HepG2 (cell line): Measurements from ENCODE around the gene GRAP. TPM values are rescaled to one million over a fixed set of nuclear protein-coding genes. Genes with fewer than 3 reads are reported as not detected.

Experiments used
- GATA4 ChIP-seq: sonication (generic); IDR thresholded peaks from 2 replicates; pipeline ENCODE4 v1.6.1; 2016; ENCODE audit warnings: antibody characterized with exemption, low read depth, borderline replicate concordance
- GPBP1L1 ChIP-seq: sonication (generic); formaldehyde crosslinking; IDR thresholded peaks from 2 replicates; pipeline ENCODE4 v1.5.0; 2020; ENCODE audit warnings: mild to moderate bottlenecking, missing genetic modification reagents
- HOXD1 ChIP-seq: sonication (generic); formaldehyde crosslinking; IDR thresholded peaks from 2 replicates; pipeline ENCODE4 v1.5.0; 2020; ENCODE audit warnings: missing genetic modification reagents
- KDM4B ChIP-seq: sonication (generic); formaldehyde crosslinking; IDR thresholded peaks from 2 replicates; pipeline ENCODE4 v1.4.0; 2020; ENCODE audit warnings: missing genetic modification reagents
- KLF9 ChIP-seq: IDR thresholded peaks from 2 replicates; pipeline ENCODE4 v1.6.1; 2016; ENCODE audit warnings: low read depth
- MEIS2 ChIP-seq: sonication (generic); formaldehyde crosslinking; IDR thresholded peaks from 2 replicates; pipeline ENCODE4 v1.9.0; 2021; ENCODE audit warnings: mild to moderate bottlenecking, missing genetic modification reagents
- NRL ChIP-seq: sonication (generic); formaldehyde crosslinking; IDR thresholded peaks from 2 replicates; pipeline ENCODE4 v1.5.0; 2020; ENCODE audit warnings: missing genetic modification reagents, mild to moderate bottlenecking, moderate library complexity, borderline replicate concordance
- REL ChIP-seq: sonication (generic); formaldehyde crosslinking; conservative IDR thresholded peaks from 2 replicates; pipeline ENCODE4 v1.8.0; 2022; ENCODE audit warnings: mild to moderate bottlenecking, missing genetic modification reagents, moderate library complexity
- TBL1XR1 ChIP-seq: fragments of 150-350 bp; IDR thresholded peaks from 2 replicates; pipeline ENCODE4 v1.6.1; 2014; ENCODE audit warnings: borderline replicate concordance, low read length; ENCODE audit not compliant: partially characterized antibody
- TCF12 ChIP-seq, 2 experiments: fragments of 450-650 bp in 1 of 2; sonication (generic) in 1 of 2; formaldehyde crosslinking in 1 of 2; IDR thresholded peaks; 2 replicates each; pipeline versions ENCODE4 v1.6.1 to v1.8.0; 2017 to 2022; ENCODE audit warnings: antibody characterized with exemption in 1 of 2, mild to moderate bottlenecking in 1 of 2, missing genetic modification reagents in 1 of 2, moderate library complexity in 1 of 2
- THAP11 ChIP-seq: IDR thresholded peaks from 2 replicates; pipeline ENCODE4 v1.6.1; 2016; ENCODE audit warnings: missing biosample characterization, missing genetic modification reagents
- TOPORS ChIP-seq: sonication (generic); formaldehyde crosslinking; IDR thresholded peaks from 2 replicates; pipeline ENCODE4 v1.8.0; 2023; ENCODE audit warnings: mild to moderate bottlenecking, missing genetic modification reagents
- ZEB1 ChIP-seq: IDR thresholded peaks from 2 replicates; pipeline ENCODE4 v1.6.1; 2012; ENCODE audit warnings: mild to moderate bottlenecking, low read depth, inconsistent platforms; ENCODE audit not compliant: insufficient replicate concordance
- ZFP41 ChIP-seq: sonication (generic); formaldehyde crosslinking; IDR thresholded peaks from 2 replicates; pipeline ENCODE4 v1.4.0; 2020; ENCODE audit warnings: mild to moderate bottlenecking, missing genetic modification reagents, borderline replicate concordance
- ZNF101 ChIP-seq: sonication (generic); formaldehyde crosslinking; IDR thresholded peaks from 2 replicates; pipeline ENCODE4 v1.4.0; 2020; ENCODE audit warnings: mild to moderate bottlenecking, low read depth, missing genetic modification reagents, borderline replicate concordance
- ZNF142 ChIP-seq: sonication (generic); formaldehyde crosslinking; IDR thresholded peaks from 2 replicates; pipeline ENCODE4 v1.4.0; 2020; ENCODE audit warnings: missing genetic modification reagents
- ZNF256 ChIP-seq: sonication (generic); formaldehyde crosslinking; conservative IDR thresholded peaks from 2 replicates; pipeline ENCODE4 v1.4.0; 2020; ENCODE audit warnings: missing genetic modification reagents
- ZSCAN12 ChIP-seq: sonication (generic); formaldehyde crosslinking; IDR thresholded peaks from 2 replicates; pipeline ENCODE4 v1.9.0; 2021; ENCODE audit warnings: mild to moderate bottlenecking, missing genetic modification reagents
- ZSCAN29 ChIP-seq: sonication (generic); formaldehyde crosslinking; conservative IDR thresholded peaks from 2 replicates; pipeline ENCODE4 v1.4.0; 2020; ENCODE audit warnings: mild to moderate bottlenecking, missing genetic modification reagents
- polyA plus RNA-seq, 8 experiments: library from polyadenylated mRNA; depleted of rRNA in 3 of 8; stranded (reverse) in 7 of 8; unstranded in 1 of 8; fragments of >200 nt; fragmentation: Illumina TruSeq in 4 of 8; extraction: Trizol in 4 of 8; gene quantifications; 2 replicates each; pipeline versions ENCODE4 v1.2.1 to v1.2.3, GENCODE V29; 2011 to 2016; ENCODE audit warnings: low read depth in 4 of 8, missing spikeins in 1 of 8, mixed read lengths in 1 of 8; ENCODE audit not compliant: insufficient read depth in 1 of 8
- total RNA-seq, 5 experiments: library from RNA; depleted of rRNA; stranded (reverse); fragments of >200 nt; fragmentation: Illumina TruSeq; extraction: Trizol; gene quantifications; 2 replicates each; pipeline ENCODE4 v1.2.3, GENCODE V29; 2016; ENCODE audit warnings: low read depth in 1 of 5
- TF ChIP-seq, protein P1 (sequence below): sonication (generic); formaldehyde crosslinking; IDR thresholded peaks from 2 replicates; pipeline ENCODE4 v1.4.0; 2020; ENCODE audit warnings: mild to moderate bottlenecking, missing genetic modification reagents

Gene GRAP
- total and polyA plus RNA-seq, 2 of the 13 experiments (the other 11 are each of a cell fraction or from before 2014, with no cell fraction given), result 0.77 to 1.7 TPM

- TF ChIP-seq ZNF142 (CRISPR knock-in tag) (no peak), ZNF256 (no peak), REL (no peak), GPBP1L1 (CRISPR knock-in tag) (no peak), ZSCAN29 (peak; percentile 47; the same call in 1 of the 2 replicates), TCF12 (IDR thresholded peaks at IDR 0.05) (no peak), TCF12 (CRISPR knock-in tag; IDR thresholded peaks at IDR 0.05) (no peak), ZFP41 (CRISPR knock-in tag) (no peak), TBL1XR1 (no peak), MEIS2 (CRISPR knock-in tag) (peak; percentile 71; the same call in 1 of the 2 replicates), THAP11 (CRISPR knock-in tag) (0 out of 2 replicates have a peak, but pooled peaks have one; percentile 54), HOXD1 (CRISPR knock-in tag) (no peak), NRL (CRISPR knock-in tag) (peak; percentile 69; the same call in 1 of the 2 replicates), KLF9 (CRISPR knock-in tag) (no peak), ZNF101 (CRISPR knock-in tag) (no peak), ZEB1 (peak; percentile 7), KDM4B (no peak), ZSCAN12 (no peak), GATA4 (no peak), TOPORS (CRISPR knock-in tag) (no peak)
- TF ChIP-seq, protein P1, sequence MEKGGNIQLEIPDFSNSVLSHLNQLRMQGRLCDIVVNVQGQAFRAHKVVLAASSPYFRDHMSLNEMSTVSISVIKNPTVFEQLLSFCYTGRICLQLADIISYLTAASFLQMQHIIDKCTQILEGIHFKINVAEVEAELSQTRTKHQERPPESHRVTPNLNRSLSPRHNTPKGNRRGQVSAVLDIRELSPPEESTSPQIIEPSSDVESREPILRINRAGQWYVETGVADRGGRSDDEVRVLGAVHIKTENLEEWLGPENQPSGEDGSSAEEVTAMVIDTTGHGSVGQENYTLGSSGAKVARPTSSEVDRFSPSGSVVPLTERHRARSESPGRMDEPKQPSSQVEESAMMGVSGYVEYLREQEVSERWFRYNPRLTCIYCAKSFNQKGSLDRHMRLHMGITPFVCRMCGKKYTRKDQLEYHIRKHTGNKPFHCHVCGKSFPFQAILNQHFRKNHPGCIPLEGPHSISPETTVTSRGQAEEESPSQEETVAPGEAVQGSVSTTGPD (CRISPR knock-in tag), result no peak
These were observed 64.9 kb downstream of the GRAP start (continued) for GRCh38 chr17:18981642-18982424.
